HTR-8/SVneo (cell line): ENCODE results near the gene SLC29A4.
"Not testable (repeated sequence)": the region's sequence is repeated elsewhere in the genome, so short reads cannot be mapped to it uniquely, and the experiment has no call there.

Experiments used
- DNase-seq: peaks from one replicate; pipeline ENCODE4 v3.0.0; 2011; ENCODE audit warnings: low spot score, mixed read lengths; ENCODE audit not compliant: insufficient read length
- FAIRE-seq: peaks from 2 replicates; lab custom pipeline; 2011; peaks lifted over from hg19 to GRCh38; lab: Jason Lieb, UNC

The SLC29A4 gene

GRCh38 chr7:5318613-5319012 lies 35.9 kb downstream of the SLC29A4 start:
- DNase-seq, FAIRE-seq: not testable (repeated sequence)

GRCh38 chr7:5320391-5320790 lies 37.6 kb downstream of the SLC29A4 start:
- no peak for FAIRE-seq
- DNase-seq = no peak

- DNase-seq (no peak), FAIRE-seq (no peak)
These were observed 38.2 kb downstream of the SLC29A4 start for GRCh38 chr7:5320802-5321396.

GRCh38 chr7:5322621-5323410 lies 40.1 kb downstream of the SLC29A4 start:
- no peak for DNase-seq
- no peak for FAIRE-seq

GRCh38 chr7:5323800-5324781 lies 41.3 kb downstream of the SLC29A4 start:
- not testable (repeated sequence) for FAIRE-seq, DNase-seq

GRCh38 chr7:5324961-5325360 lies 42.2 kb downstream of the SLC29A4 start:
- FAIRE-seq (no peak), DNase-seq (no peak)

GRCh38 chr7:5330288-5330687 lies 47.5 kb downstream of the SLC29A4 start:
- FAIRE-seq (no peak), DNase-seq (no peak)

GRCh38 chr7:5332579-5332978 lies 49.8 kb downstream of the SLC29A4 start:
- no peak for DNase-seq
- no peak for FAIRE-seq

GRCh38 chr7:5333121-5334045 lies 50.6 kb downstream of the SLC29A4 start:
- FAIRE-seq = no peak
- DNase-seq = no peak

- FAIRE-seq (peak; percentile 46), DNase-seq (no peak)
These were observed 51.9 kb downstream of the SLC29A4 start for GRCh38 chr7:5334671-5335070.

- no peak for DNase-seq
- FAIRE-seq = no peak
These were observed 54.3 kb downstream of the SLC29A4 start for GRCh38 chr7:5337047-5337446.

- FAIRE-seq (no peak), DNase-seq (no peak)
These were observed 57.2 kb downstream of the SLC29A4 start for GRCh38 chr7:5339955-5340354.

- no peak for DNase-seq
- FAIRE-seq = peak; percentile 9
These were observed 59.9 kb downstream of the SLC29A4 start for GRCh38 chr7:5342631-5343030.

GRCh38 chr7:5343884-5344283 lies 61.1 kb downstream of the SLC29A4 start:
- FAIRE-seq (no peak), DNase-seq (no peak)

- no peak for DNase-seq
- FAIRE-seq = no peak
These were observed 61.6 kb downstream of the SLC29A4 start for GRCh38 chr7:5344342-5344741.

GRCh38 chr7:5345171-5345570 lies 62.4 kb downstream of the SLC29A4 start:
- FAIRE-seq = no peak
- no peak for DNase-seq

- FAIRE-seq (no peak), DNase-seq (no peak)
These were observed 62.9 kb downstream of the SLC29A4 start for GRCh38 chr7:5345671-5346070.

- no peak for DNase-seq
- no peak for FAIRE-seq
These were observed 65.6 kb downstream of the SLC29A4 start for GRCh38 chr7:5348134-5349004.

- no peak for FAIRE-seq
- no peak for DNase-seq
These were observed 66.2 kb downstream of the SLC29A4 start for GRCh38 chr7:5349005-5349380.
